LNCAP (cell line): ENCODE data around the gene PRDM15.

Source experiments
- TF ChIP-seq, protein P1 (sequence below): fragments of 450-650 bp; IDR thresholded peaks from 2 replicates; pipeline ENCODE4 v1.5.1; 2017; ENCODE audit warnings: mild to moderate bottlenecking

Gene PRDM15

DNA sequence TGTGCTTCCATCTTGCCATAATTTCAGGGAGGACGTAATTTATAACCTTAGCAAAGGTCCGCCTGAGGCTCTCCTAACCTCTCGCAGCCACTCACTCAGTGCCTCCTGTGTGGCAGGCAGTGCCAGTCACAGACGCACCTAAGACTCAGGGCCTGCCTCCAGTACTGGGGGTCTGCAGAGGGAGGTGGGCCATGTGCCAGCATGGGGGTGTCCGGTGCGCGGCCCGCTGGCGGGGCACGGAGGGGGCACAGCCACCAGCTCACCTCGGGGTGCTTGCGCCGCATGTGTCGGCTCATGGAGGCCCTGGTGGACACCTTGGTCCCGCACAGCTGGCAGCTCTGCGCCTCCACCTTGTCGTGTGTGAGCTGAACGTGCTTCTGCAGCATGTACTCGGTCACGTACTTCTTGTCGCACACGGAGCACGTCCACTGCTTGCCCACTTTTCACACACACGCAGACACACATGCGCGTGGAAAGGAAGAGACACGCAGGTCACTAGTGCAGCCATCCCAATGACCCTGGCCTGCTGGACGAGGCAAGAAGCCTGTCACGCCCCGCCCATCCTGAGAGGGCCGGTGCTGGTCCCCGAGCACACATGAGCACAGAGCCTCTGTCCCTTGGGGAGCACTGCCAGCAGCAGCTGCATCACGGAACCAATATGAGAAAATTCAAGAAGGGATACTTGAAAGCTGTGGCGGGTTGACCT is 69.1 kb downstream of the PRDM15 start:
- TF ChIP-seq, protein P1, sequence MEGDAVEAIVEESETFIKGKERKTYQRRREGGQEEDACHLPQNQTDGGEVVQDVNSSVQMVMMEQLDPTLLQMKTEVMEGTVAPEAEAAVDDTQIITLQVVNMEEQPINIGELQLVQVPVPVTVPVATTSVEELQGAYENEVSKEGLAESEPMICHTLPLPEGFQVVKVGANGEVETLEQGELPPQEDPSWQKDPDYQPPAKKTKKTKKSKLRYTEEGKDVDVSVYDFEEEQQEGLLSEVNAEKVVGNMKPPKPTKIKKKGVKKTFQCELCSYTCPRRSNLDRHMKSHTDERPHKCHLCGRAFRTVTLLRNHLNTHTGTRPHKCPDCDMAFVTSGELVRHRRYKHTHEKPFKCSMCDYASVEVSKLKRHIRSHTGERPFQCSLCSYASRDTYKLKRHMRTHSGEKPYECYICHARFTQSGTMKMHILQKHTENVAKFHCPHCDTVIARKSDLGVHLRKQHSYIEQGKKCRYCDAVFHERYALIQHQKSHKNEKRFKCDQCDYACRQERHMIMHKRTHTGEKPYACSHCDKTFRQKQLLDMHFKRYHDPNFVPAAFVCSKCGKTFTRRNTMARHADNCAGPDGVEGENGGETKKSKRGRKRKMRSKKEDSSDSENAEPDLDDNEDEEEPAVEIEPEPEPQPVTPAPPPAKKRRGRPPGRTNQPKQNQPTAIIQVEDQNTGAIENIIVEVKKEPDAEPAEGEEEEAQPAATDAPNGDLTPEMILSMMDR = no peak

- TF ChIP-seq, protein P1 = no peak
Measured at GRCh38 chr21:41808846-41809245, 70.3 kb downstream of the PRDM15 start.

GRCh38 chr21:41808094-41808493 is 71.0 kb downstream of the PRDM15 start:
- TF ChIP-seq, protein P1 = no peak

DNA sequence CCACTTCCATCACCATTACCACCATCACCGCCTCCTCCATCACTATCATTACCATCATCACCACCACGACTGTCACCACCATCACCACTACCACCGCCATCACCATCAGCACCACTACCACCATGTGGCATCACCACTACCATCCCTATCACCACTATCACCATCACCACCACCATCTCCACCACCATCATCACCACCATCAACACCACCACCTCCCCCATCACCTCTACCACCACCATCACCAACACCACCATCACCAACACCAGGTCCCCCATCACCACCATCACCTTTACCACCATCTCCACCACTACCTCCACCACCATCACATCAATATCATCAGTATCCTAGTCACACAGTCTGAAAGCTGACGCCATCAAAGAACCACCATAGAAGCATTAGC is 72.4 kb downstream of the PRDM15 start:
- TF ChIP-seq, protein P1 = no peak

DNA sequence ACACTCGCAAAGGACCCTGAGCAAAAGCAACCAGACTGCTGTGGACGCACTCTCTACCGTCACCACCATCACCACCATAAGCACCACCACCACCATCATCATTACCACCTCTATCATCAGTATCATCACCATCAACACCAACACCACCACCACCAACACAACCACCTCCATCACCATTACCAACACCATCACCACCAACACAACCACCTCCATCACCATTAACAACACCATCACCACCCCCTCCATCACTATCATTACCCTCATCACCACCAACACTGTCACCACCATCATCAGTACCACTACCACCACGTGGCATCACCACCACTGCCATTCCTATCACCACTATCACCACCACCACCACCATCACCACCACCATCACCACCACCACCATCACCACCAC is 73.5 kb downstream of the PRDM15 start:
- TF ChIP-seq, protein P1 = no peak

- TF ChIP-seq, protein P1 = no peak
Measured at GRCh38 chr21:41805038-41805437, 74.1 kb downstream of the PRDM15 start.

DNA sequence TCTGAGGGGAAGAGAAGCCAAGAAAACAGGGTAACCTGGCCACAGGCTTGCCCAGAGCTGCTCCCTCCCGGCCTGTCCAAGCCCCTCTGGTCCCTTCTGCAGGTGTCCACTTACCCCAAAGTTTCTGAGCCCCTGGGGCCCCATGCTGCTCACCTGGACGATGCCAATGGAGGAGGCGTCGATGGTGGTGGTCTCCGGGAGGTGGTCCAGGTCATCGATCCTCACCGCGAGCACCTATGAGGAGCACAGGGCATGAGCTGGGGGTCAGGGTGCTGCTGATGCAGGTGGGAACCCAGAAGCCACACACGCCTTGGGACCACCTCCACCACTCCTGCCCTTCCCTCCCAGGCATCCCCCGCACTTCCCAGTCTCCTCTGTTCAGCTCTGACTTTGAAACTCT is 74.8 kb downstream of the PRDM15 start:
- TF ChIP-seq, protein P1 = no peak

GRCh38 chr21:41803316-41803715 is 75.8 kb downstream of the PRDM15 start:
- TF ChIP-seq, protein P1 = no peak
